ENCODE results near the gene PLG. TPM values are rescaled to one million over a fixed set of nuclear protein-coding genes. Genes with fewer than 3 reads are reported as not detected.
"Not testable (repeated sequence)": the region's sequence is repeated elsewhere in the genome, so short reads cannot be mapped to it uniquely, and the experiment has no call there.

Gene PLG
- polyA plus RNA-seq, 3 donors: 9.8 to 10.2 (median 10.1) TPM

- not testable (repeated sequence) for DNase-seq (ENCODE audit: extremely low read depth in 1 of 11, low read depth in 9 of 11, low spot score in 4 of 11)
Observed at GRCh38 chr6:160695025-160695424, 7.0 kb upstream of the PLG start.

DNA sequence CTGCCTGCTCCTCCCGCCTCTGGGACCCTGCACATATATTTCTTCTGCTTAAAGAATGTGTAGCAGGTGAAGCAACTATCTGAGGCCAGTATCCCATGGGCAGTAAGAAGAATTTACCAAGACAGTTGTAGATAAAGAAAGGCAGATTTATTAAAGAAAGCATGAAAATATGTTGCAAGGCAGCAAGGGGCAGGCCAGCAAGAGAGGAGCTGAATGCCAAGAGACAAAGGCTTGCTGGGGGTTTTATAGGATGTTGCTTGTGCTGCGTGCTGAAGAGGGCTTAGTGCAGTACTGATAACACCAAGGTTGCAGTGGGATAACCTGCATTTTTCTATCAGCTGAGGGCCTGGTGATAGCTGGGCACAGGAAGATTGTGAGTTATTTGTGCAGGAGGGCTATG, 6.4 kb upstream of the PLG start:
- not testable (repeated sequence) for DNase-seq (ENCODE audit: extremely low read depth in 1 of 11, low read depth in 9 of 11, low spot score in 4 of 11)

GRCh38 chr6:160696884-160697283, 5.2 kb upstream of the PLG start:
- DNase-seq (ENCODE audit: extremely low read depth in 1 of 11, low read depth in 9 of 11, low spot score in 4 of 11): not testable (repeated sequence)

GRCh38 chr6:160697826-160698225, 4.2 kb upstream of the PLG start:
- no peak for DNase-seq (ENCODE audit: extremely low read depth in 1 of 11, low read depth in 9 of 11, low spot score in 4 of 11)

DNA sequence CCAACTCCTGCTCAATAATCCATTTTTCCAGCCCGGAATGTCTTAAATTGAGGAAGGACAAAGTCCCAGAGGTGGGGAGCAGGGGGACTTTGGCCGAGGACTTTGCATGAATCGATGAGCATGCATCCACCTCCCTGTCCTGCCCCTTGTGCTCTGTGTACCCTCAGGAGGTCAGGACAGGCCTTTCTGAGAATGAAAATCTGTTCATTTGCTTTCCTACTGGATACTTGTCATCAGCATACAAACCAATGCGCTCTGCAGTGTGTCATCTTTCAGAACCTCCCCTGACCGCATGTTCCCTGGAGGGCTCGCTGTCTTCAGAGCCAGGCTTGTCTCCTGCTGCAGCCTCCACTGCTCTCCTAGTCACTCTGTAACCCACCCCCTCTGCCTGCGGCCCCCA, 2.6 kb downstream of the PLG start:
- not testable (repeated sequence) for DNase-seq (ENCODE audit: extremely low read depth in 1 of 11, low read depth in 9 of 11, low spot score in 4 of 11)

DNA sequence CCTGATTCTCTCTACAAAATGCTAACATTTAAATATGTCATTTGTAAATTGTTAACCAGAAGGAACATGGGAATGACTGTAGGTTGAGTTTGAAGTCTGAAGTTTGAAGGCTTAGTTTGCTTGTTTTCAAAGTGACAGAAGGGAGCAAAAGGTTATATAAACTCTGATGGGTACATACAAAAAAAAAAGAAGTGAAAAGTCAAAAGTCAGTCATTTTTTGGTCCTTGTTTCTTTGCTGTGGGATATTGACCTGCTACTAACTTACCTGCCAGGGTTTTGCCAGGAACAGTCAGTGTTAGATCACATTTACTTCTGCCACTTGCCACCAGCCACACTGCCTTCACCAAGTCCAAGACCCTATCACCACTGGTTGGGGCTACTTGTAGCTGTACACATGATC, 6.9 kb downstream of the PLG start:
- DNase-seq (ENCODE audit: extremely low read depth in 1 of 11, low read depth in 9 of 11, low spot score in 4 of 11): not testable (repeated sequence)

- no peak for DNase-seq (ENCODE audit: extremely low read depth in 1 of 11, low read depth in 9 of 11, low spot score in 4 of 11)
Observed at GRCh38 chr6:160714731-160715316, 12.8 kb downstream of the PLG start.

GRCh38 chr6:160730911-160731310, 28.9 kb downstream of the PLG start:
- no peak for DNase-seq (ENCODE audit: extremely low read depth in 1 of 11, low read depth in 9 of 11, low spot score in 4 of 11)

- DNase-seq (ENCODE audit: extremely low read depth in 1 of 11, low read depth in 9 of 11, low spot score in 4 of 11): peak; percentile 4 to 55 (median 39)
Observed at GRCh38 chr6:160733050-160733646, 31.1 kb downstream of the PLG start.

GRCh38 chr6:160734627-160735026, 32.6 kb downstream of the PLG start:
- DNase-seq (ENCODE audit: extremely low read depth in 1 of 11, low read depth in 9 of 11, low spot score in 4 of 11): no peak

DNA sequence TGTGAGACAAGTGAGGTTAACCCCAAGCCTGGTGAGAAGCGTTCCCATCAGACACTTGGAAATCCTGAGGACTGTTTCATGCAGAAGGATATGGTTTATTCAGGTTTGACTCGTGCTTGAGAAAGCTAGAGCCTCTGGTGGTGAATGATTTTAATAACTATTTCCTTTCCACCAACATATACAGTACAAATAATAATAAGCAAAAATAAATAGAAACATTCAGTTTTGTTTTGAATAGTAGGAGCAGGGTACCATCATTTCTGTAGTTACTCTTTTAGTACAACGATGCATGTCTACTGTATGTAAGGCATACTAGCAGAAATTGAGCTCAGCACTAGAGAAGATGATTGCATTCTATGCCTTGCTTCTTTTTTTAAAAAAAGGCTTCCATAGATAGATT, 33.5 kb downstream of the PLG start:
- no peak for DNase-seq (ENCODE audit: extremely low read depth in 1 of 11, low read depth in 9 of 11, low spot score in 4 of 11)

DNA sequence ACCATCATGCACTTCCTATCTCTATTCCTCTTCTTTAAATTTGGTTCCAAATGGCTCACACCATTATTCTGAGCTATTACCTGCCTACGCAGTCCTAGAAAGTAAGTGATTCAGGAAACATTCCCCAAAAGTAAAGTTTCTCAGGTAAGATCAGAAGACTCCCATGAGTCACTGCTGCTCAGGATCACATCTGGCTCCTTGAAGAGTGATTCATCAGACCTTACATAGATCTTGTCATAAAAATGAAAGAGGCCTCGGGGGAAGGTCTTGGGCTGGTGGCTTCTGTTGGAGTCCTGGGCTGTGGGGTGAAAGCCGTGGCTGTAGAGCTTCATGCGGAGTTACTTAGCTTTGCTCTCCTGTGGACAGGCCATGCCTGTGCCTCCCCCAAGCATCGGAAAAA, 35.9 kb downstream of the PLG start:
- no peak for DNase-seq (ENCODE audit: extremely low read depth in 1 of 11, low read depth in 9 of 11, low spot score in 4 of 11)

DNA sequence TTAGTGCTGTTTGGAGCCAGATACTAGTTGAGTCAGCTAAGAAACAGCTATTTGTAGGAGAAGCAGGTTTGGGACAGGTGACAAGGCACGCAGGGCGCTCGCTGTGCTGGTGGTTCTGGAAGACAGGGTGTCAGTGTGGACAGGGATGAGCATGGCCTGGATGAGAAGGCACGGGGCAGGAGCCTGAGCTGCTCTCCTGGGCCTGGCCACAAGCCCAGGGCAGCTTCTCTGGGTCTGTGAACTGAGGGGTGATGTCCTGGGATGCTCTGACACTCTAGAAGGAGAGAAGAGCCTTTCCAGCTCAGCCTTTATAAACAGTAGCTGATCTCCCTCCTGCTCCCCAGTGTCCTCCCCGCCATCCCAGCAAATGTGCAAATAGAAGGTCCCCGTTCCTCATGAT, 37.9 kb downstream of the PLG start:
- DNase-seq (ENCODE audit: extremely low read depth in 1 of 11, low read depth in 9 of 11, low spot score in 4 of 11): no peak

DNA sequence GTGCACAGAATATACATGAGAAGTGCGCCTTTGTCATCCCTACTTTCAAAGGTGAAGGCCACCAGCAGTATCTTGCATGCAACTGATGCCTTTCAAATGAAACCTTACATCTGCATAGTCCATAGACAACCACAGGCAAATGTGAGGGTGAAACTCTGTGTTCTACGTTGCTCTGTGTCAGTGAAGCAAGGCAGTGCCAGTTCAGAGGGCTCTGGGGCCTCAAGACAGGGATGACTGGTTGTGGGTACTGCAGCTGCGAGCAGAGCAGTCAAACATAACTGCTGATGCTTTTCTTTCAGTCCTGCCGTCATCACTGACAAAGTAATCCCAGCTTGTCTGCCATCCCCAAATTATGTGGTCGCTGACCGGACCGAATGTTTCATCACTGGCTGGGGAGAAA, 39.0 kb downstream of the PLG start:
- not testable (repeated sequence) for DNase-seq (ENCODE audit: extremely low read depth in 1 of 11, low read depth in 9 of 11, low spot score in 4 of 11)

DNA sequence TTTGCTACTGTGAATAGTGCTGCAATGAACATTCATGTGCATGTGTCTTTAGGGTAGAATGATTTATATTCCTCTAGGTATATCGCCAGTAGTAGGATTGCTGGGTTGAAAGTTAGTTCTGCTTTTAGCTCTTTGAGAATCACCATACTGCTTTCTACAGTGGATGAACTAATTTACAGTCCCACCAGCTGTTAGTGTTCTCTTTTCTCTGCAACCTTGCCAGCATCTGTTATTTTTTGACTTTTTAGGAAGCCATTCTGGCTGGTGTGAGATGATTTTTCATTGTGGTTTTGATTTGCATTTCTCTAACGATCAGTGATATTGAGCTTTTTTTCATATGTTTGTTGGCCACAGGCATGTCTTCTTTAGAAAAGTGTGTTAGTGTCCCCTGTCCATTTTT, 40.0 kb downstream of the PLG start:
- DNase-seq (ENCODE audit: extremely low read depth in 1 of 11, low read depth in 9 of 11, low spot score in 4 of 11): no peak

DNA sequence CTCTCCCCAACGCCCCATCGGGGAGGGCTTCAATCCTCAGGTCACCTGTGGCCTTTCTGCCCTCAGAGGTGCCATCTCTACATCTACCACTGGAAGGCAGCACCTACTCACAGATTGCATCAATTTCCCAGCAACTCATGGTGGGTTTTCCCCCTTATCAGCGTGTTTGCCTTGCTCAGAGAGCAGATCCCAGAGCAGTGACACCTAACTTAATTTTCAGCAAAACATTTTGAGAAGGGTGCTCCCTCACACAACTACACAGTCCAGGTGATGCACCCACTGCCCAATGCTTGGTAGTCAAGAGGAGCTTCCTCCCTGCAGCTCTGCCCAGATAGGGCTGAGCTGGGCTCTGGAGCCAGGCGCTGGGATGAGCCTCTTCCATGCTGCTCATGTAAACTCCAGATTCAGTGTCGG, 48.2 kb downstream of the PLG start:
- no peak for DNase-seq (ENCODE audit: extremely low read depth in 1 of 11, low read depth in 9 of 11, low spot score in 4 of 11)

DNA sequence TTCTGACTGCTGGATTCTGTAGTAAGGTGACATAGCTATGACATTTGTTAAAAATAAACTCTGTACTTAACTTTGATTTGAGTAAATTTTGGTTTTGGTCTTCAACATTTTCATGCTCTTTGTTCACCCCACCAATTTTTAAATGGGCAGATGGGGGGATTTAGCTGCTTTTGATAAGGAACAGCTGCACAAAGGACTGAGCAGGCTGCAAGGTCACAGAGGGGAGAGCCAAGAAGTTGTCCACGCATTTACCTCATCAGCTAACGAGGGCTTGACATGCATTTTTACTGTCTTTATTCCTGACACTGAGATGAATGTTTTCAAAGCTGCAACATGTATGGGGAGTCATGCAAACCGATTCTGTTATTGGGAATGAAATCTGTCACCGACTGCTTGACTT, 51.2 kb downstream of the PLG start:
- DNase-seq (ENCODE audit: extremely low read depth in 1 of 11, low read depth in 9 of 11, low spot score in 4 of 11): not testable (repeated sequence)

DNA sequence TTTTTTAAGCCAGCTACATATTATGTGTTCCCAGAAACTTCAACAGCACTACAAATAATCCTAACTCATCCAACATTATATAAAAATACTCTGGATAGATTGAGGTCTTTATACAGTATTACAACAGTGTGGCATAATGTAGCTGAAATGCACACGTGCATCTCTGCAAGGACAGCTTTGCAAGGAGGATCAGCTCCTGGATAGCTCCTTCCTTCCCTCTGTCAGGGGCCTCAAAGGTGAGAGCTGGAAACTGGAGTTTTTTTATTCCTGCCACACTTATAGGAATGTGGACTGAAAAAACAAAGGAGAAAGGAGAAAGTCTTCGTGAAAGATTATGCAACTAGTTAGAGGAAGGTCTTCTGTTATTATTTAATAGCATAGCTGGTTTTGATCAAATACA, 53.1 kb downstream of the PLG start:
- no peak for DNase-seq (ENCODE audit: extremely low read depth in 1 of 11, low read depth in 9 of 11, low spot score in 4 of 11)

GRCh38 chr6:160756021-160756420, 54.0 kb downstream of the PLG start:
- no peak for DNase-seq (ENCODE audit: extremely low read depth in 1 of 11, low read depth in 9 of 11, low spot score in 4 of 11)

DNA sequence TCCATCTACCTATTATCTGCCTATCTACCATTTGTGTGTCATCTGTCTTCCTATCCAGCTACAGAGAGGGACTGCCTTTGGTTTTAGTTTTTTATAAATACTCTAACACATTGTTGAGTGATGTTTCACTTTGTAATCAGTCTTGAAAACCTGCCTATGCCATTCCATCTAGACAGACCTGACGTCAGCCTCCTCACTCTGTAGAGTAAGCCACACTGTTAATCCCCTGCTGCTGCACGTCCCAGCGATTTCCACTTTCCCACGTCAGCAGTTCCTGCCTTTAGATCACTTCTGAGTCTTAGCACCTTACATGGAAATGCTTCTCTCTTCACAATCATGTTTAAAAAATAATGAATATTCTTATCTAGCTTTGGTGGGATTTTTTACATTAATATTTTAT, 54.8 kb downstream of the PLG start:
- DNase-seq (ENCODE audit: extremely low read depth in 1 of 11, low read depth in 9 of 11, low spot score in 4 of 11): no peak

- DNase-seq (ENCODE audit: extremely low read depth in 1 of 11, low read depth in 9 of 11, low spot score in 4 of 11): no peak
Observed at GRCh38 chr6:160764847-160765246, 62.8 kb downstream of the PLG start.

Data from renal cortex interstitium (tissue), 11 donors.